ENCODE data around the gene CHST2. TPM values are rescaled to one million over a fixed set of nuclear protein-coding genes. Genes with fewer than 3 reads are reported as not detected.

CHST2 gene
- total RNA-seq, 2 experiments from 2014 or later: 6.0 to 6.9 TPM

DNA sequence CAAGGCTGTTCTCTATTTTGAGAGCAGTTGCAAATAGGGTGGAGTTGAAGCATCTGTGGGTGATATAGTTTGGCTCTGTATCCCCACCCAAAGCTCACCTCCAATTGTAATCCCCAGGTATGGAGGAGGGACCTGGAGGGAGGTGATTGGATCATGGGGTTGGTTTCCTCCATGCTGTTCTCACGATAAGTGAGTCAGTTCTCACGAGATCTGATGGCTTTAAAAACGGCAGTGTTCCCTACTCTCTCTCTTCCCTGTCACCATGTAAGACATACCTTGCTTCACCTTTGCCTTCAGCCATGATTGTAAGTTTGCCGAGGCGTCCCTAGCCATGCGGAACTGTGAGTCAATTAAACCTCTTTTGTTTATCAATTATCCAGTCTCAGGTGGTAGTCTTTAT lies 21.0 kb downstream of the CHST2 start:
- TF ChIP-seq, protein P1, sequence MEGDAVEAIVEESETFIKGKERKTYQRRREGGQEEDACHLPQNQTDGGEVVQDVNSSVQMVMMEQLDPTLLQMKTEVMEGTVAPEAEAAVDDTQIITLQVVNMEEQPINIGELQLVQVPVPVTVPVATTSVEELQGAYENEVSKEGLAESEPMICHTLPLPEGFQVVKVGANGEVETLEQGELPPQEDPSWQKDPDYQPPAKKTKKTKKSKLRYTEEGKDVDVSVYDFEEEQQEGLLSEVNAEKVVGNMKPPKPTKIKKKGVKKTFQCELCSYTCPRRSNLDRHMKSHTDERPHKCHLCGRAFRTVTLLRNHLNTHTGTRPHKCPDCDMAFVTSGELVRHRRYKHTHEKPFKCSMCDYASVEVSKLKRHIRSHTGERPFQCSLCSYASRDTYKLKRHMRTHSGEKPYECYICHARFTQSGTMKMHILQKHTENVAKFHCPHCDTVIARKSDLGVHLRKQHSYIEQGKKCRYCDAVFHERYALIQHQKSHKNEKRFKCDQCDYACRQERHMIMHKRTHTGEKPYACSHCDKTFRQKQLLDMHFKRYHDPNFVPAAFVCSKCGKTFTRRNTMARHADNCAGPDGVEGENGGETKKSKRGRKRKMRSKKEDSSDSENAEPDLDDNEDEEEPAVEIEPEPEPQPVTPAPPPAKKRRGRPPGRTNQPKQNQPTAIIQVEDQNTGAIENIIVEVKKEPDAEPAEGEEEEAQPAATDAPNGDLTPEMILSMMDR (IDR thresholded peaks at IDR 0.05): no peak
- Mint-ChIP-seq H3K4me3 (no peak overlapping the region), H3K27me3 (no peaks in the 10 kb centered on the region), H3K36me3 (ENCODE audit: low read depth) (no peaks in the 10 kb centered on the region), H3K27ac (no peak overlapping the region), H3K9me3 (no peaks in the 10 kb centered on the region), H3K4me1 (ENCODE audit: low read depth) (no peaks in the 10 kb centered on the region)
- ATAC-seq (no peak), DNase-seq (no peak)
- CTCF ChIA-PET: no interaction called here
- intact Hi-C loops (cut with micrococcal nuclease): no loop called here
- POLR2A ChIA-PET: no interaction called here

DNA sequence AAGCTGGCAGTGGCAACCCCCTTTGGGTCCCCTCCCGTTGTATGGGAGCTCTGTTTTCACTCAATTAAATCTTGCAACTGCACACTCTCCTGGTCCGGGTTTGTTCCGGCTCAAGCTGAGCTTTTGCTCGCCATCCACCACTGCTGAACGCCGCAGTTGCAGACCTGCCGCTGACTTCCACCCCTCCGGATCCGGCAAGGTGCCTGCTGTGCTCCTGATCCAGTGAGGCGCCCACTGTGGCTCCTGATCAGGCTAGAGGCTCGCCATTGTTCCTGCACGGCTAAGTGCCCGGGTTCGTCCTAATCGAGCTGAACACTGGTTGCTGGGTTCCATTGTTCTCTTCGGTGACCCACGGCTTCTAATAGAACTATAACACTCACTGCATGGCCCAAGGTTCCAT lies 22.8 kb downstream of the CHST2 start:
- CTCF ChIA-PET: no interaction called here
- Mint-ChIP-seq H3K9me3 (no peaks in the 10 kb centered on the region), H3K27ac (no peak overlapping the region), H3K4me3 (no peak overlapping the region), H3K27me3 (no peaks in the 10 kb centered on the region), H3K4me1 (ENCODE audit: low read depth) (no peaks in the 10 kb centered on the region), H3K36me3 (ENCODE audit: low read depth) (no peaks in the 10 kb centered on the region)
- TF ChIP-seq, protein P1 (IDR thresholded peaks at IDR 0.05): no peak
- intact Hi-C loops (cut with micrococcal nuclease): no loop called here
- no peak for DNase-seq
- ATAC-seq: no peak
- POLR2A ChIA-PET: no interaction called here

DNA sequence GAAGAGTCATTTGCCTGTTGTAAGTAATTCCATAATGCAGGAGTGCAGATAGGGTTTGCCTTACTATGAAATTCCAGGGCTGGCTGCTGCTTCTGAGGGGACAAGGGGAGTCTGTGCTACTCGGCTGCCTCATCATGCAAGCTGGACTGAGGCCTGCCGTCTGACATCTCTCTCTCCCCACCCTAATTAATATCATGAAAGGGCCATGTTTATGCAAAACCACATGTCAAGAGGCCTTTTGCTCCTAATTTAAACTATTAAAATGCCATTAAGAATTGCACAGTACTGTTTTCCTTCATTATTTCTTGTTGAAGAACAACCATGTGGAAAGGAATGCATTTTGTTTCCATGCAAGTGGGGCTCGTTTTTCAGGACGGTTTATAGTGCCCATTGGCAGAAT lies 26.3 kb downstream of the CHST2 start:
- H3K9me3 Mint-ChIP-seq: no peaks in the 10 kb centered on the region
- no peak overlapping the region for H3K27ac Mint-ChIP-seq
- TF ChIP-seq, protein P1 (IDR thresholded peaks at IDR 0.05): no peak
- H3K4me1 Mint-ChIP-seq (ENCODE audit: low read depth): no peaks in the 10 kb centered on the region
- DNase-seq (no peak), ATAC-seq (no peak)
- H3K36me3 Mint-ChIP-seq (ENCODE audit: low read depth): no peaks in the 10 kb centered on the region
- CTCF ChIA-PET: no interaction called here
- H3K27me3 Mint-ChIP-seq: no peaks in the 10 kb centered on the region
- intact Hi-C loops (cut with micrococcal nuclease): no loop called here
- H3K4me3 Mint-ChIP-seq: no peak overlapping the region
- POLR2A ChIA-PET: interaction anchor here (1.0 kb wide), 1 partner anchor 19 kb away, joined by 3 read pairs; no protein-coding TSS in a partner anchor

DNA sequence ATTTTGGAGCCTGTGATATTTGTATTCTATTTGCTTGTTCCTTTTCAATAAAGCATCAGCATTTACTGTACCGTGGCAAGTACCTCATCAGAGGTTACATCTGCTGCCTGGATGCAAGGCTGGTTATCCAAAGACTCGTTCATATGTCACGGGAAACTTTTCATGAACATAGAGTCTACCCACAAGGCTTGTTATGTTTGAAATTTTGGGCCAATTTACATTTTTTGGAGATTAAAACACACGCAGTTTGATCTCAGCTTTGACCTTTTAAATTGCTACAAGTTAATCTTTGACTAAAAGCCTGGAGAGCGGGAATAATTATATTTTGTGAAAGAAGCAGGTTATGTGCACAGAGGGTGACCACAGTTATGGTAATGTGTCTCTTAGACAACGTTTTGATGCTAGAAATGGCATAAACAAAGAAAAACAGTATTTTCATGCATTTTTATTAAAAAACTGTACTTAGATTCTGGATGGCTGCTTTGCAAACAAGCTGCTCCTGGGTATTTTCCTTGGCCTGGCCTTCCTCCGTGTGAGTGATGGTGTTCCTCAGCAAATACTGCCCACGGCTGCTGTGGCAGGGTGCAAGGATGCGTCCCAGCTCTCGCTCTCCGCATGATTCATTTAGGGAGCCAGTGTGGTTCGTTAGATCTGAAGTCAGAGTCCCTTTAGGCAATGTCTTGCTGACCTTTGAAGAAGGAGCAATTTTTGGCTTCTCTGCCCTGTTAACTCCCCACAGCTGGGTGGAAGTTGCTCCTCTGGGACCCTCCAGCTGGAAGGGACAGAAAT lies 27.1 kb downstream of the CHST2 start:
- Mint-ChIP-seq H3K36me3 (ENCODE audit: low read depth) (no peaks in the 10 kb centered on the region), H3K27ac (no peak overlapping the region), H3K27me3 (no peaks in the 10 kb centered on the region), H3K4me3 (no peak overlapping the region), H3K9me3 (no peaks in the 10 kb centered on the region), H3K4me1 (ENCODE audit: low read depth) (peaks cover 2% of the 10 kb centered on the region)
- ChIA-PET POLR2A (interaction anchor here (1.0 kb wide), 1 partner anchor 18 kb away, joined by 3 read pairs; no protein-coding TSS in a partner anchor), CTCF (no interaction called here)
- intact Hi-C loops (cut with micrococcal nuclease): no loop called here
- TF ChIP-seq, protein P1 (IDR thresholded peaks at IDR 0.05): no peak
- ATAC-seq: no peak
- DNase-seq: no peak

DNA sequence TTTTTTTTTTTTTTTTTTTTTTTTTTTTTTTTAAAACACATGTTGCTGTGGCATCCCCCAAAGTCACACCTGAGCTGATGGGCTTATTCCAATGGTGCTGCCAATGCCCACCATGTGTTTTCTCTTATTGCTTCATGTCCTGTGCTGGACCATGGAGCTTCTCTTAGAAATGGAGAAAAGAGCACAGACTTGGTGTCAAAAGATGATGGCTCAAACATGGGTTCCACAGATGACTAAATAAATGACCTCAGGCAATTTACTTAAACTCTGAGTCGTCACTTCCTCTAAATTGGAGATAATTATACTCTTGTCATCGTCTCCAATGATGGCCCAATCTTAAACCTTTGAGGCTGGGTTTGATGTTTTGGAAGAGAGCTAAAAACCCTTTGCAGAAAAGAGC lies 28.1 kb downstream of the CHST2 start:
- Mint-ChIP-seq H3K4me3 (no peak overlapping the region), H3K27ac (no peak overlapping the region), H3K4me1 (ENCODE audit: low read depth) (peaks cover 11% of the 10 kb centered on the region), H3K27me3 (no peaks in the 10 kb centered on the region), H3K36me3 (ENCODE audit: low read depth) (no peaks in the 10 kb centered on the region), H3K9me3 (no peaks in the 10 kb centered on the region)
- ATAC-seq: no peak
- ChIA-PET CTCF (interaction anchor here (0.7 kb wide), 1 partner anchor 14 kb away, joined by 3 read pairs; no protein-coding TSS in a partner anchor), POLR2A (no interaction called here)
- DNase-seq: no peak
- TF ChIP-seq, protein P1 (IDR thresholded peaks at IDR 0.05): no peak
- intact Hi-C loops (cut with micrococcal nuclease): no loop called here
